GM12874 (cell line): ENCODE results near the gene EVI5.

Source experiments
- CTCF ChIP-seq: IDR thresholded peaks from 2 replicates; pipeline ENCODE4 v1.5.1; 2011; ENCODE audit warnings: low read depth, mild to moderate bottlenecking, control low read depth, low read length, moderate library complexity; ENCODE audit not compliant: insufficient read depth

EVI5 gene

DNA sequence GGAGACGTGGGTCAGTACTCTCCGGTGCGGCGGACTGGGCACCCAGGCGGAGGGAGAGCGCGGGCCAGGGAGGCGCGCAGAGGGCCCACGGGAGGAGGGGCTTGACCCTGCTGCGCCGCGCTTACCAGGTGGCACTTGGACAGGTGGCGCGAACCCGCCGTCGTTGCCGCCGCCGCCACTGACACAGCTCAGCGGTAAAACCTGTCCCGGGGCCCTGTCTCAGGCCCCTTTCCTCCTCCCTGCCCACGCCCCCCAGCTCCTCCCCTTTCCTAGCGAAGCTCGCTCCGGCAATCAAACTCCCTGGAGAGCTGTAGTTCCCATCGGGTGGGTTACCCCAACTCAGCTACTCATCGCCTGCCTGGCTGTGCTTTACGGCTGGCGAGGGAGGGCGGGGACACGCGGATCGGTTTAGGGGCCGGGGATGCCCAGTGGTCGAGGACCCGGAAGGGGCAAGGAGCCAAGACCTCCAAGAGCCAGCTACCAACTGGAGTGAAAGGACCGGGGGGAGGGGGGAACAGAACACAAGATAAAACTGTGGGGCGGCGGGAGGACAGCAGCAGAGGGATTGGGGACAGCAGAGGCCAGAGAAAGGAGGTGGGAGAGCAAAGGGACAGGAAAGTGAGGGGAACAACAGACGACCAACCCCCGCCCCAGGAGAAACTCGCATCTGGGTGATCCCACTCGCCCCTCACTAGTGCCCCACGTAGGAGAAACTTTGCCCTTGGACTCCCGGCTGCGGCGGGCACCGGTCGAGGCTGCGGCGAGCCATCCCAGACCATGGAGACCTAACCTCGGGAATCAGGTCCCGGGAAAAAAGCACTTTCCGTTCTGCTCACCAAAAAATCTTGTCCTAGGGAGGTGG, 301.1 kb downstream of the EVI5 start:
- no peak for TF ChIP-seq CTCF

DNA sequence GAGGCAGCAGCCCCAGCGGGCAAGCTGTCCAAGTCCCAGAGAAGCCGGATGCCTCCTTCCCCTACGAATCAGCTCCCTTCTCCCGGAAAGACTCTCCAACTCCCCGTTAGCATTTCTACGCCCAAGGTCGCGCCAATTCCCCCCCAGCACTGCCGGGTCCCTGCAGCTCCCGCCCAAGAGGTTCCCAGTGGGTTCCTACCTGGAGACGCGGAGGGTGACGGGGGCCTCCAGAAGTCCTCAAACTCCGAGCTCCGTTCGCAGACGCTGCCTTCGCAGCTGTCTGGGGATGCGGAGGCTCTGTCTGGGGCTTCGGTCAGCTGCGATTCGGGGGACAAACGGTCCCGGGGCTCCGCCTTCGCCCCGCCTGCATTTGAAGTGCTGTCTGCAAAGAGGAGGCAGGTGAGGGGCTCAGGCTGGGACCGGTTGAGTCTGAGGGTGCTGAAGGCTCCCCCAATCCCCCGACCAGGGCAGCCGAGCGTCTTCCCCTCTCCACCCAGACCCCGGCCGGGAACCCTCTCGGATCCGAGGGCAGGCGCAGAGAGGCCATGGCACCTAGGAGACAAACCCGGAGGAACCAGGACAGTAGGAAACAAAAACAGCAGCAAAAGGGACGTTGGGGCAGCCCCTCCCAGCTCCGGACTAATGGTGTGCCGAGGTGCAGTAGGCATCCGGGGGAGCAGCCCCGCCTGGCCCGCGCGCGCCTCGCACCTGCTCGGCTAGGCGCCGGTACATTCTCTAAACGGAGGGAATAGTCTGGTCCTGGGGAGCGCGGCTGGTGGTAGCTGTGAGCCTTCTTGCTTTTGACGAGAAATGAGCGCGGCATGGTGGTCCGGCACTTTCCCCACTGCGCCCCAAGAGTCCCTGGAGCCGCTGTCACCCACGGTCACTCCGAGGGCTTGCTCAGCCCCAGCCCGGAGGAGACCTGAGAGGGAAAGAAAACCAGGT, 302.0 kb downstream of the EVI5 start:
- TF ChIP-seq CTCF: no peak

DNA sequence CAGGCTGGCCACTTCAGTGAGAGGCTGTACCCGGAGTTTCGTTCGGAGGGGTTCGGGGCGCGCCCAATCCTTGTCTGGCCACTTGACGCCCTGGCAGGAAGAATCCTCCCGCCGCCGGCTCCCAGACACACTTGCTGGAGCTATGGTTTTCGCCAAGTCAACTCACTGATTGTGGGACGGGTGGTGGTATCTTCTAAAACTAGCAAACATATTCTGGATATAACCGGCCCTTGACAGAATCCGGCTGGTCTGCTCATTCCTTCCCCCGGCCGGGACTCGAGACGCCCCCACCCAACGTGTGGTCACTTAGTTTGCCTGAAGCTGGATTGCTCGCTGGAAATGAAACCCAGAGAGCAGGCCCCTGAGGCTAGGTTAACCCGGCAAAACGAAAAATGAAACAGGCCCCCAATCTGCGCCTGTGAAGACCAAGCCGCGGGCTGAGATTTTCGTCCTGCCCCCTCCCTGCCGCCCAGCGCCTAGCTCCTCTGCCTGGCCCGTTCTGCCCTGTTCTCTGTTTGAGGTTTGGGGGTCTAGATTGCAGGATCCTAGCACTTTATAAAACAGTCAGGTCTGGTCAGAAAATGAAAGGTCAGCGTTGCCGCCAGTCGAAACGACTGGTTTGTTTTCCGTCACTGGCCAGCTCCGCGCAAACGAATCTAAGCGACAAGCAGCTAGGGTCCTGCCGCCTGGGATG, 302.8 kb downstream of the EVI5 start:
- TF ChIP-seq CTCF: no peak

GRCh38 chr1:92481599-92481925, 303.3 kb downstream of the EVI5 start:
- no peak for TF ChIP-seq CTCF

GRCh38 chr1:92480813-92481598, 303.9 kb downstream of the EVI5 start:
- TF ChIP-seq CTCF: no peak

DNA sequence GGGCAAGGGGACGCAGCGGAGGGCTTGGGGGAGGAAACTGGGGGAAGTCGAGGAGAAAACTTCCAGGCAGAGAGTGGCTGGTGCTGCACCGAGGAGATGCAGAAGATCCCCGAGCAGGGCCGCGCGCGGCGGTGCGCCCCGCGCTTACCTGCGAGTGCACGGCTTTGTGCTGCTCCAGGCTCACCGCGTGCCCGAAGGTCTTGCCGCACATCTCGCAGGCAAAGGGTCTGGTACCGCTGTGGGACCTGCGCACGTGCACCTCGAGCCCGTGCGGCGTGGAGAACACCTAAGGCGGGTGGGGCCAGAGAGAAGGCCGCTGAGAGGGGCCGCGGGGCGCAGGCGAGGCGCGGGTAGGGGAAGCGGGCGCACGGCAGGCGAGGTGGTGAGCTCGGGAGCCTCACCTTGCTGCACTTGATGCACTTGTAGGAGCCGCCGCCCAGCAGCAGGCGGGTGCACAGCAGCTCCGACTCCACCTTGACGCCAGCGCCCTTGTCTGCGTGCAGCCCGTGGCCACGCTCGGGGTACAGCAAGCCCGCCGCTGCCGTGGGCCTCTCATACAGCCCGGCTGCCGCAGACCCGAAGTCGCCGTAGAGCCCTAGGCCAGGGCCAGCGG, 304.6 kb downstream of the EVI5 start:
- no peak for TF ChIP-seq CTCF
